GM12891 (cell line): ENCODE data around the gene SYPL2.

Experiments
- POLR2A ChIP-seq: IDR thresholded peaks from 2 replicates; pipeline ENCODE4 v1.6.1; 2011; ENCODE audit warnings: low read depth, low read length, control low read depth
- POLR2AphosphoS5 ChIP-seq: IDR thresholded peaks from 2 replicates; pipeline ENCODE4 v1.6.1; 2011; ENCODE audit warnings: low read depth, low read length, control low read depth
- TAF1 ChIP-seq: IDR thresholded peaks from 2 replicates; pipeline ENCODE4 v1.6.1; 2011; ENCODE audit warnings: low read depth, low read length, control low read depth

GRCh38 chr1:109531380-109531779, 65.0 kb downstream of the SYPL2 start:
- TF ChIP-seq POLR2A (no peak), TAF1 (no peak), POLR2AphosphoS5 (no peak)
